Heart left ventricle (tissue), 16 donors: ENCODE measurements around the gene AHNAK2. TPM values are rescaled to one million over a fixed set of nuclear protein-coding genes. Genes with fewer than 3 reads are reported as not detected.
"Not testable (repeated sequence)": the region's sequence is repeated elsewhere in the genome, so short reads cannot be mapped to it uniquely, and the experiment has no call there.

Experiments used
- ATAC-seq, 4 donors: fragments of 200-7000 bp; cut with Tn5 transposase; one replicate each; pipeline ENCODE4 v1.9.1; 2020 to 2022; ENCODE audit warnings: moderate library complexity in 4 of 4, mild to moderate bottlenecking in 3 of 4, moderate number of reproducible peaks in 1 of 4
- DNase-seq, 5 donors: peaks; one replicate each; pipeline ENCODE4 v3.0.0-alpha.2; 2020
- H3K27ac ChIP-seq, 12 donors: fragments of 200-600 bp; sonication (generic) in 4 of 12; one replicate each; pipeline versions ENCODE4 v1.5.0 to v1.8.0; 2016 to 2022; ENCODE audit warnings: mild to moderate bottlenecking in 2 of 12
- H3K27me3 ChIP-seq, 9 donors: fragments of 200-600 bp; sonication (generic) in 2 of 9; one replicate each; pipeline versions ENCODE4 v1.5.1 to v1.8.0; 2016 to 2022; ENCODE audit warnings: mild to moderate bottlenecking in 3 of 9
- H3K36me3 ChIP-seq, 9 donors: fragments of 200-600 bp; sonication (generic) in 2 of 9; one replicate each; pipeline versions ENCODE4 v1.5.0 to v1.8.0; 2018 to 2022; ENCODE audit warnings: mild to moderate bottlenecking in 2 of 9
- H3K4me1 ChIP-seq, 12 donors: fragments of 200-600 bp; sonication (generic) in 4 of 12; one replicate each; pipeline versions ENCODE4 v1.5.0 to v1.8.0; 2016 to 2022; ENCODE audit warnings: mild to moderate bottlenecking in 3 of 12
- H3K4me3 ChIP-seq, 12 donors: fragments of 200-600 bp; sonication (generic) in 4 of 12; one replicate each; pipeline versions ENCODE4 v1.5.0 to v1.8.0; 2017 to 2022; ENCODE audit warnings: mild to moderate bottlenecking in 9 of 12, moderate library complexity in 4 of 12
- H3K9me3 ChIP-seq, 12 donors: fragments of 200-600 bp; sonication (generic) in 4 of 12; one replicate each; pipeline versions ENCODE4 v1.5.0 to v1.8.0; 2016 to 2022; ENCODE audit warnings: mild to moderate bottlenecking in 1 of 12
- POLR2A ChIP-seq, 2 donors: fragments of 450-650 bp; IDR thresholded peaks; one replicate each; pipeline ENCODE4 v1.6.1; 2017; ENCODE audit warnings: antibody characterized with exemption in 2 of 2, mild to moderate bottlenecking in 2 of 2, moderate library complexity in 2 of 2
- WGBS, 4 donors: extraction: QIAGEN DNeasy Blood & Tissue Kit in 2 of 4; methylation state at CpG; one replicate each; pipeline versions ENCODE4 v1.1.5 to v1.1.7; 2013 to 2018; 5-methylcytosine and 5-hydroxymethylcytosine counted together
- intact Hi-C, 10 donors: fragments of 100-400 bp; cut with DNase I; formaldehyde crosslinking; loops; one replicate each; pipeline versions ENCODE4 v1.11.1 to v1.14.2; 2022
- polyA plus RNA-seq, 2 donors: library from polyadenylated mRNA; stranded (reverse); fragments of 200-250 nt; gene quantifications; one replicate each; pipeline ENCODE4 v1.2.3, GENCODE V29; 2013
- total RNA-seq, 9 donors: library from RNA; depleted of rRNA in 2 of 9; stranded (reverse); fragments of >200 nt in 2 of 9; fragmentation: NEBNext Ultra II Directional in 3 of 9; extraction: Animal tissue kit (Norgen Biotek cat#: 25700) in 3 of 9; gene quantifications; one replicate each; pipeline versions ENCODE4 v1.1.0 to v1.2.4, GENCODE V29; 2016 to 2023
- TF ChIP-seq, protein P1 (sequence below), 12 donors: fragments of 200-600 bp; sonication (generic) in 4 of 12; IDR thresholded peaks; one replicate each; pipeline versions ENCODE4 v1.5.0 to v1.8.0; 2018 to 2022; ENCODE audit warnings: antibody characterized with exemption in 12 of 12, mild to moderate bottlenecking in 5 of 12
- donor health status: ischemic (EF 13 %, LVEDD 7.1; RV severe dilation, severe dysfunction).
- donor health status: healthy with polysubstance abuse.
- donor health status: DM: no; HTN: yes; CAD: no.
- donor health status: DM: no; HTN: no; CAD: no.
- donor health status: ischemic (EF 25% LVEDD 6.9; RV normal size, moderate dysfunction).
- donor health status: ischemic (EF 25% LVEDD 5.7; RV mildly dilated, moderate dysfunction).
- donor health status: healthy.
- donor health status: DM: yes; HTN: yes; CAD: no.
- donor health status: ischemic (EF 35%, LVEDD 5.7; RV mildly dilated, moderate dysfunction).
- donor health status: nonischemic (EF 11% LVEDD 7.7; RV severe dilation, severe dysfunction).
- donor health status: DM: yes; HTN: yes; CAD: no.
- donor health status: PGD.
- donor health status: ischemic (EF 29% LVEDD 5.4; RV normal size, mild dysfunction).
- donor health status: nonischemic (EF 23%, LVEDD 6.1; RV moderate dilation, normal function).

The AHNAK2 gene
- total and polyA plus RNA-seq, 11 donors = 1.5 to 22.3 (median 2.9) TPM

DNA sequence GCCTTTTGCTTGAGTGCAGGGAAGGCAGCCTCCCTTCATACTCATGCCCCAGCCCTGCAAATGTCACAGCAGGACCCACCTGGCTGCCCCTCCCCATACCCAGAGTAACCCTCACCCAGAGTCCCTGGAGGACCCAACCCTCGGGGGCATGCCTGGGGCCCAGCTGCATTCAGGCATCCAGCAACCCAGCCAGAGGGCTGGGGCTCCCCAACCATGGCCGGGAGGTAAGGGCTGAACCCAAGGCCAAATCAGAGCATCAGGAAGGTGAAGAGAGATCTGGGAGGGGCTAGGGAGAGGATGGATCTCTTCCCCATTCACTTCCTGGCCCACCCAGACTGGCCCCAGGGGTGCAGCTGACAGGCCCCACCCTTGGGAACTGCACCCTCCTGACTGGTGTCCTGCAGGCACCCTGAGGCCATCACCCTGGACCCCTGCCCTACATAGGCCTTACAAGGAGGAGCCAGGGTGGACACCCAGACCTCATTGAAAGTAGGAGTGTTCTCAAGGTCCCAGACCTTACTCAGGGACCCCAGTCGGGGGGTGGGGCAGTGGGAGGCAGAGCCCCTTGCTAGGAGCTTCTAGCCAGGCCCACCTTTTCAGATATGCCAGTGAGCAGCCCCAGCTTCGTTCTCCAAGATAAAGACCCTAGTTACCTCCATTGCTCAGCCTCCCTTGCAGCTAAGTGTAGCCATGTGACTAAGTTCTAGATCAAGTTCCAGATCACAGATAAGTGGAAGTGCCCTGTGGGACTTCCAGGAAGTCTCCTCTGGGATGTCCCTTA, 54.3 kb downstream of the AHNAK2 start:
- no peak for ATAC-seq
- DNase-seq = no peak
- Histone ChIP-seq H3K4me3 (no peak overlapping the region), H3K36me3 (no peaks in the 10 kb centered on the region), H3K27ac (no peak overlapping the region), H3K9me3 (peaks cover 0 to 8% (median 0%) of the 10 kb centered on the region in 12 donors), H3K4me1 (peaks cover 0 to 21% (median 0%) of the 10 kb centered on the region in 12 donors), H3K27me3 (peaks cover 0 to 7% (median 0%) of the 10 kb centered on the region in 9 donors)
- intact Hi-C loops = no loop called here
- TF ChIP-seq, protein P1, sequence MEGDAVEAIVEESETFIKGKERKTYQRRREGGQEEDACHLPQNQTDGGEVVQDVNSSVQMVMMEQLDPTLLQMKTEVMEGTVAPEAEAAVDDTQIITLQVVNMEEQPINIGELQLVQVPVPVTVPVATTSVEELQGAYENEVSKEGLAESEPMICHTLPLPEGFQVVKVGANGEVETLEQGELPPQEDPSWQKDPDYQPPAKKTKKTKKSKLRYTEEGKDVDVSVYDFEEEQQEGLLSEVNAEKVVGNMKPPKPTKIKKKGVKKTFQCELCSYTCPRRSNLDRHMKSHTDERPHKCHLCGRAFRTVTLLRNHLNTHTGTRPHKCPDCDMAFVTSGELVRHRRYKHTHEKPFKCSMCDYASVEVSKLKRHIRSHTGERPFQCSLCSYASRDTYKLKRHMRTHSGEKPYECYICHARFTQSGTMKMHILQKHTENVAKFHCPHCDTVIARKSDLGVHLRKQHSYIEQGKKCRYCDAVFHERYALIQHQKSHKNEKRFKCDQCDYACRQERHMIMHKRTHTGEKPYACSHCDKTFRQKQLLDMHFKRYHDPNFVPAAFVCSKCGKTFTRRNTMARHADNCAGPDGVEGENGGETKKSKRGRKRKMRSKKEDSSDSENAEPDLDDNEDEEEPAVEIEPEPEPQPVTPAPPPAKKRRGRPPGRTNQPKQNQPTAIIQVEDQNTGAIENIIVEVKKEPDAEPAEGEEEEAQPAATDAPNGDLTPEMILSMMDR (IDR thresholded peaks at IDR 0.05) = no peak
- no peak for TF ChIP-seq POLR2A (IDR thresholded peaks at IDR 0.05)
- WGBS, 4 donors = 86 to 93% (median 92%) methylated on average over 3 to 4 of the region's 4 CpGs

DNA sequence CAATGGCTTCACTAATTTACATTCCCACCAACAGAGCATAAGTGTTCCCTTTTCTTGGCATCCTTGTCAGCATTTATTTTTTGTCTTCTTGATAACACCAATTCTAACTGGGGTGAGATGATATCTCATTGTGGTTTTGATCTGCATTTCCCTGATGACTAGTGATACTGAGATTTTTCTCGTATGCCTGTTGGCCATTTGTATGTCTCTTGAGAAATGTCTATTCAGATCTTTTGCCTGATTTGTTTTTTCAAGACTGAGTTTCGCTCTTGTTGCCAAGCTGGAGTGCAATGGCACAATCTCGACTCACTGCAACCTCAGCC, 58.2 kb downstream of the AHNAK2 start:
- Histone ChIP-seq H3K27me3 (no peaks in the 10 kb centered on the region), H3K4me3 (no peak overlapping the region), H3K9me3 (peaks cover 0 to 8% (median 0%) of the 10 kb centered on the region in 12 donors), H3K36me3 (no peaks in the 10 kb centered on the region), H3K27ac (no peak overlapping the region), H3K4me1 (peaks cover 0 to 1% (median 0%) of the 10 kb centered on the region in 12 donors)
- TF ChIP-seq, protein P1 (IDR thresholded peaks at IDR 0.05) = no peak
- no peak for TF ChIP-seq POLR2A (IDR thresholded peaks at IDR 0.05)
- WGBS, 4 donors = 42 to 64% (median 63%) methylated on average over 3 of the region's 3 CpGs
- ATAC-seq (no peak), DNase-seq (no peak)
- intact Hi-C loops = no loop called here

DNA sequence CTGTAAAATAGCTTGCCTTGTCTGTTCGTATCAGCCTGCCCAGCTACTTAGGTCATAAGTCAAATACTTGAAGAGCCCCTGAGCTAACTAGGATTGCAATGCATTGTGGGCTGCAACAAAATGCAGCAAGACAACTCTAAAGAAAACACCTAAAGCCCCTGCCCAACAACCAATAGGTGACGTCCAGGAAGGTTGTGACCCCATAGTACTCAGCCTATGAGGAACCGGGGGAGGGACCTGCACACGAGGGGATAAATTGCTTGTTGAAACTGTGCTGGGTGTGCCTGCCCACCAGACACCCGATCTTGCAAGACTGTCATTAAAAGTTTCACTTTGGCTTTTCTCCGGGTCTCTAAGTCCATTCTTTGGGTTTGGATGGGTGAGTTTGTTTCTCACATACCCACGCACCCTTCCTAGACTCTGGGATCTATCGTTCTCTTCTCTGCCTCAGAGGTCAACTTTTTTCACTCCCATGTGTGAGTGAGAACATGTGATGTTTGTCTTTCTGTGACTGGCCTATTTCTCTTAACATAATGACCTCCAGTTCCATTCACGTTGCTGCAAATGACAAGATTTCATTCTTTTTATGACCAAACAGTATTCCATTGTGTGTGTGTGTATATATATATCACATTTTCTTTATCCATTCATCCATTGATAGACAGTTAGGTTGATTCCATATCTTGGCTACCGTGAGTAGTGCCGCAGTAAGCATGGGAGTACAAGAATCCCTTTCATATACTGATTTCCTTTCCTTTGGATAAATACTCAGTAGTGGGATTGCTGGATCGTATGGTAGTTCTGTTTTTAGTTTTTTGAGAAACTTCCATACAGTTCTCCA, 58.8 kb downstream of the AHNAK2 start:
- H3K4me1 ChIP-seq, H3K4me3 ChIP-seq, H3K9me3 ChIP-seq, ATAC-seq, DNase-seq, H3K27ac ChIP-seq, H3K27me3 ChIP-seq, H3K36me3 ChIP-seq, intact Hi-C loops: not testable (repeated sequence)
- WGBS, 4 donors = 73 to 78% (median 73%) methylated on average over 11 to 12 of the region's 12 CpGs

DNA sequence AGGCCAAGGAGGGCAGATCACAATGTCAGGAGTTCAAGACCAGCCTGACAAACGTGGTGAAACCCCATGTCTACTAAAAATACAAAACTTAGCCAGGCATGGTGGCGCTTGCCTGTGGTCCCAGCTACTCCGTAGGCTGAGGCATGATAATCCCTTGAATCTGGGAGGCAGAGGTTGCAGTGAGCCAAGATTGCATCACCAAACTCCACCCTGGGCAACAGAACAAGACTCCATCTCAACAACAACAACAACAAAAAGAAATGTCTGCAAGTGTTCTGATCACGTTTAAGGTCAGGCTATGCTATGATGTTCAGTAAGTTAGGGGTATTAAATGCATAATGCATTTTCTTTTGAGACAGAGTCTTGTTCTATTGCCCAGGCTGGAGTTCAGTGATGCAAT, 60.2 kb downstream of the AHNAK2 start:
- 61 to 74% (median 72%) methylated on average over 4 of the region's 4 CpGs for WGBS, 4 donors

More for the DNA sequence above, 60.2 kb downstream of the AHNAK2 start:
- intact Hi-C loops = no loop called here
- H3K27me3 ChIP-seq = no peaks in the 10 kb centered on the region
- DNase-seq (no peak), ATAC-seq (no peak)
- H3K36me3 ChIP-seq = no peaks in the 10 kb centered on the region
- no peak overlapping the region for H3K4me3 ChIP-seq
- no peaks in the 10 kb centered on the region for H3K4me1 ChIP-seq
- no peak for TF ChIP-seq POLR2A (IDR thresholded peaks at IDR 0.05)
- TF ChIP-seq, protein P1 (IDR thresholded peaks at IDR 0.05) = no peak
- H3K9me3 ChIP-seq = no peaks in the 10 kb centered on the region
- H3K27ac ChIP-seq = no peak overlapping the region
